K562 (cell line): ENCODE results near the gene NADSYN1. TPM values are rescaled to one million over a fixed set of nuclear protein-coding genes. Genes with fewer than 3 reads are reported as not detected.

Experiments
- ATAC-seq: fragments of 200-7000 bp; cut with Tn5 transposase; 3 replicates; pipeline ENCODE4 v1.9.1; 2020; ENCODE audit warnings: moderate library complexity
- BruUV-seq: library from RNA; stranded (reverse); fragments of 400-500 nt; replicated peaks from 2 replicates; lab custom pipeline; 2021; lab: Mats Ljungman, UMichigan
- CTCF ChIA-PET: fragments of 300-600 bp; formaldehyde crosslinking; extraction: SDS; loops from one replicate; lab custom pipeline; 2021; ENCODE audit warnings: low intra/inter-chr PET ratio; lab: Yijun Ruan, JAX
- POLR2A ChIA-PET: fragments of 300-600, 350-650 bp; sonication (Branson Sonifier 250); formaldehyde crosslinking; extraction: SDS; loops from one replicate; lab custom pipeline; 2021; ENCODE audit warnings: antibody characterized with exemption, inconsistent platforms; lab: Yijun Ruan, JAX
- DNase-seq, 4 experiments: peaks; one replicate each; pipeline versions ENCODE4 v3.0.0 to v3.0.0-alpha.2; 2011 to 2018; ENCODE audit warnings: low spot score in 3 of 4, mixed read lengths in 3 of 4; ENCODE audit errors: extremely low read depth in 1 of 4
- FAIRE-seq: peaks from 2 replicates; lab custom pipeline; 2011; peaks lifted over from hg19 to GRCh38; lab: Jason Lieb, UNC
- H2AFZ ChIP-seq: 2 replicates; pipeline ENCODE4 v1.6.0; 2011; ENCODE audit warnings: low read depth, low read length, control low read depth, inconsistent platforms
- H3K27ac ChIP-seq: fragments of 200-600 bp; 3 replicates; pipeline ENCODE4 v1.8.0; 2011; ENCODE audit warnings: low read depth, mild to moderate bottlenecking, control low read depth, inconsistent platforms, low read length, moderate library complexity, mixed read lengths; ENCODE audit errors: extremely low read depth
- H3K27me3 ChIP-seq, 2 experiments: fragments of 300-600 bp in 1 of 2; 2 replicates in 1 of 2; 3 replicates in 1 of 2; pipeline versions ENCODE4 v1.6.0 to v1.8.0; 2011; ENCODE audit warnings: inconsistent platforms in 2 of 2, low read length in 2 of 2, mild to moderate bottlenecking in 1 of 2, mixed read lengths in 1 of 2, moderate library complexity in 1 of 2; ENCODE audit not compliant: control insufficient read depth in 2 of 2, insufficient read depth in 2 of 2
- H3K36me3 ChIP-seq: fragments of 300-600 bp; 3 replicates; pipeline ENCODE4 v1.8.0; 2011; ENCODE audit warnings: mild to moderate bottlenecking, low read length, inconsistent platforms; ENCODE audit not compliant: control insufficient read depth, insufficient read depth
- H3K4me1 ChIP-seq, 2 experiments: fragments of 200-600 bp in 1 of 2; replicated peaks in 1 of 2; 2 replicates in 1 of 2; 3 replicates in 1 of 2; pipeline versions ENCODE4 v1.5.1 to v1.8.0; 2011; ENCODE audit warnings: inconsistent platforms in 2 of 2, low read length in 2 of 2, mild to moderate bottlenecking in 1 of 2, mixed read lengths in 1 of 2, moderate library complexity in 1 of 2; ENCODE audit not compliant: control insufficient read depth in 2 of 2, insufficient read depth in 2 of 2
- H3K4me2 ChIP-seq: 2 replicates; pipeline ENCODE4 v1.6.1; 2011; ENCODE audit warnings: low read length, control low read depth, inconsistent platforms, mixed read lengths; ENCODE audit not compliant: insufficient read depth
- H3K4me3 ChIP-seq: fragments of 200-600 bp; sonication (generic), shearing (Covaris generic); 2 replicates; pipeline ENCODE4 v1.5.1; 2016; ENCODE audit warnings: control low read depth, inconsistent platforms
- H3K79me2 ChIP-seq: fragments of 200-600 bp; 3 replicates; pipeline ENCODE4 v1.8.0; 2011; ENCODE audit warnings: low read length, inconsistent platforms; ENCODE audit not compliant: control insufficient read depth, insufficient read depth
- H3K9ac ChIP-seq, 2 experiments: 2 replicates each; pipeline versions ENCODE4 v1.6.0 to v1.6.1; 2011; ENCODE audit warnings: low read depth in 2 of 2, low read length in 2 of 2, control low read depth in 1 of 2, inconsistent platforms in 1 of 2, mild to moderate bottlenecking in 1 of 2, mixed read lengths in 1 of 2; ENCODE audit not compliant: insufficient read depth in 1 of 2
- H3K9me1 ChIP-seq: one replicate; pipeline ENCODE4 v1.6.0; 2011; ENCODE audit warnings: inconsistent platforms, mild to moderate bottlenecking, low read length, moderate library complexity; ENCODE audit not compliant: control insufficient read depth, insufficient read depth
- H3K9me3 ChIP-seq: replicated peaks from 2 replicates; pipeline ENCODE4 v1.5.1; 2011; ENCODE audit warnings: low read depth, low read length, inconsistent platforms; ENCODE audit not compliant: control insufficient read depth, insufficient read depth
- H4K20me1 ChIP-seq: replicated peaks from 2 replicates; pipeline ENCODE4 v1.6.1; 2011; ENCODE audit warnings: low read length, inconsistent platforms, mixed read lengths; ENCODE audit not compliant: control insufficient read depth, insufficient read depth
- BACH1 ChIP-seq: fragments of 200-800 bp; sonication (Bioruptor generic); IDR thresholded peaks from 2 replicates; pipeline ENCODE4 v1.6.1; 2016; ENCODE audit warnings: missing genetic modification characterization, missing compliant biosample characterization
- EGR1 ChIP-seq: fragments of 450-650 bp; conservative IDR thresholded peaks from 2 replicates; pipeline ENCODE4 v1.6.1; 2017; ENCODE audit warnings: mild to moderate bottlenecking
- GTF2E2 ChIP-seq: fragments of 200-800 bp; sonication (Bioruptor generic); IDR thresholded peaks from 2 replicates; pipeline ENCODE4 v1.6.1; 2016; ENCODE audit warnings: missing genetic modification characterization, missing compliant biosample characterization
- HNRNPLL ChIP-seq: fragments of 200-400 bp; formaldehyde crosslinking; IDR thresholded peaks from 2 replicates; pipeline ENCODE4 v1.6.1; 2017; ENCODE audit warnings: low read length, low read depth, mild to moderate bottlenecking; ENCODE audit not compliant: poor library complexity, severe bottlenecking
- IRF2 ChIP-seq: sonication (generic); formaldehyde crosslinking; IDR thresholded peaks from 2 replicates; pipeline ENCODE4 v1.8.1; 2022; ENCODE audit warnings: mild to moderate bottlenecking, missing genetic modification reagents
- MTA1 ChIP-seq: fragments of 450-650 bp; IDR thresholded peaks from 2 replicates; pipeline ENCODE4 v1.6.1; 2017; ENCODE audit warnings: borderline replicate concordance
- NR4A1 ChIP-seq, 2 experiments: fragments of 250-450 bp in 1 of 2; fragments of 450-650 bp in 1 of 2; sonication (Bioruptor Pico) in 1 of 2; IDR thresholded peaks; 2 replicates each; pipeline versions ENCODE4 v1.4.0 to v1.6.1; 2016 to 2020; ENCODE audit warnings: mild to moderate bottlenecking in 2 of 2, missing compliant biosample characterization in 1 of 2, missing genetic modification characterization in 1 of 2, moderate library complexity in 1 of 2
- PTBP1 ChIP-seq: fragments of 200-400 bp; formaldehyde crosslinking; IDR thresholded peaks from 2 replicates; pipeline ENCODE4 v1.6.1; 2017; ENCODE audit warnings: low read depth, low read length
- PURB ChIP-seq: sonication (generic); formaldehyde crosslinking; IDR thresholded peaks from 2 replicates; pipeline ENCODE4 v1.9.0; 2021; ENCODE audit warnings: low read depth, mild to moderate bottlenecking, missing genetic modification reagents
- RFX1 ChIP-seq: fragments of 450-650 bp; IDR thresholded peaks from 2 replicates; pipeline ENCODE4 v1.6.1; 2016; ENCODE audit warnings: mild to moderate bottlenecking, moderate library complexity
- RNF2 ChIP-seq: sonication (generic); IDR thresholded peaks from 2 replicates; pipeline ENCODE4 v1.6.1; 2016
- TAF7 ChIP-seq: fragments of 450-650 bp; IDR thresholded peaks from 2 replicates; pipeline ENCODE4 v1.6.1; 2016; ENCODE audit warnings: missing genetic modification characterization, missing compliant biosample characterization
- ZNF655 ChIP-seq: fragments of 250-450 bp; sonication (Bioruptor Pico); IDR thresholded peaks from 2 replicates; pipeline ENCODE4 v1.5.0; 2021
- WGBS: fragments of 100-300 bp; shearing (Covaris generic); methylation state at CpG from one replicate; pipeline ENCODE4 v1.1.6; 2016; ENCODE audit warnings: low coverage, mixed read lengths; ENCODE audit not compliant: insufficient coverage; ENCODE audit errors: missing lambda C conversion rate; 5-methylcytosine and 5-hydroxymethylcytosine counted together
- in situ Hi-C: fragments of 300-500 bp; cut with MboI; formaldehyde crosslinking; loops from 4 replicates; pipeline ENCODE4 v1.15.0; 2018; ENCODE audit warnings: inconsistent platforms, mixed read lengths
- intact Hi-C: fragments of 100-400 bp; cut with micrococcal nuclease; formaldehyde crosslinking; loops from 2 replicates; pipeline ENCODE4 v1.14.2; 2022
- polyA plus RNA-seq, 8 experiments: library from polyadenylated mRNA; depleted of rRNA in 4 of 8; stranded (reverse) in 5 of 8; unstranded in 3 of 8; fragments of >200 nt; fragmentation: Nextera tagmentation in 2 of 8; fragmentation: Illumina TruSeq in 1 of 8; extraction: Ambion mirVana in 2 of 8; extraction: Trizol in 1 of 8; gene quantifications; 2 replicates each; pipeline versions ENCODE4 v1.2.1 to v1.2.3, GENCODE V29; 2011 to 2014; ENCODE audit warnings: inconsistent platforms in 1 of 8, missing spikeins in 1 of 8
- total RNA-seq, 7 experiments: library from RNA; depleted of rRNA in 6 of 7; stranded (reverse); fragments of >200 nt in 6 of 7; fragmentation: Illumina TruSeq in 2 of 7; extraction: Trizol in 2 of 7; gene quantifications; 2 replicates each; pipeline versions ENCODE4 v1.2.1 to v1.2.3, GENCODE V29; 2011 to 2021; ENCODE audit warnings: low replicate concordance in 1 of 7
- TF ChIP-seq, protein P1 (sequence below): sonication (generic); formaldehyde crosslinking; IDR thresholded peaks from 2 replicates; pipeline ENCODE4 v1.8.0; 2023; ENCODE audit warnings: mild to moderate bottlenecking, missing genetic modification reagents

The NADSYN1 gene
- total and polyA plus RNA-seq, 9 of the 15 experiments (the other 6 are each of a cell fraction or from before 2014, with no cell fraction given) = 12.7 to 57.3 (median 42.1) TPM

DNA sequence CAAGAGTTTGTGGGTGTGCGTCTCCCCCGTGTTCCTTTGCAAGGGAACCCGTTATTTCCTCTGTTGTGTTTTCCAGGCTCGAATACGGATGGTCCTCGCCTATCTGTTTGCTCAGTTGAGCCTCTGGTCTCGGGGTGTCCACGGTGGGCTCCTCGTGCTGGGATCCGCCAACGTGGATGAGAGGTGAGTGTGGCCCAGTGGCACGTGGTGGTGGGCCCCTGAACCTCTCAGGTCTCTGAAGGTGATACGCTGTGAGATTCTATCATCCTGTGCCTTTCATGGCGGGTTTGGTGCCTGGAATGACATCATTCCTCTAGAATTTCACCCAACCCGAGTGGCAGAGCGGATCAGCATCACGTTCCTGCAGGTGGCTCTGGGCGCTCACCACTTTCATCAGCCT lies 32.5 kb downstream of the NADSYN1 start (continued):
- no peak for TF ChIP-seq ZNF655 (CRISPR knock-in tag)
- no peak for TF ChIP-seq RFX1
- no peak for TF ChIP-seq HNRNPLL
- TF ChIP-seq, protein P1, sequence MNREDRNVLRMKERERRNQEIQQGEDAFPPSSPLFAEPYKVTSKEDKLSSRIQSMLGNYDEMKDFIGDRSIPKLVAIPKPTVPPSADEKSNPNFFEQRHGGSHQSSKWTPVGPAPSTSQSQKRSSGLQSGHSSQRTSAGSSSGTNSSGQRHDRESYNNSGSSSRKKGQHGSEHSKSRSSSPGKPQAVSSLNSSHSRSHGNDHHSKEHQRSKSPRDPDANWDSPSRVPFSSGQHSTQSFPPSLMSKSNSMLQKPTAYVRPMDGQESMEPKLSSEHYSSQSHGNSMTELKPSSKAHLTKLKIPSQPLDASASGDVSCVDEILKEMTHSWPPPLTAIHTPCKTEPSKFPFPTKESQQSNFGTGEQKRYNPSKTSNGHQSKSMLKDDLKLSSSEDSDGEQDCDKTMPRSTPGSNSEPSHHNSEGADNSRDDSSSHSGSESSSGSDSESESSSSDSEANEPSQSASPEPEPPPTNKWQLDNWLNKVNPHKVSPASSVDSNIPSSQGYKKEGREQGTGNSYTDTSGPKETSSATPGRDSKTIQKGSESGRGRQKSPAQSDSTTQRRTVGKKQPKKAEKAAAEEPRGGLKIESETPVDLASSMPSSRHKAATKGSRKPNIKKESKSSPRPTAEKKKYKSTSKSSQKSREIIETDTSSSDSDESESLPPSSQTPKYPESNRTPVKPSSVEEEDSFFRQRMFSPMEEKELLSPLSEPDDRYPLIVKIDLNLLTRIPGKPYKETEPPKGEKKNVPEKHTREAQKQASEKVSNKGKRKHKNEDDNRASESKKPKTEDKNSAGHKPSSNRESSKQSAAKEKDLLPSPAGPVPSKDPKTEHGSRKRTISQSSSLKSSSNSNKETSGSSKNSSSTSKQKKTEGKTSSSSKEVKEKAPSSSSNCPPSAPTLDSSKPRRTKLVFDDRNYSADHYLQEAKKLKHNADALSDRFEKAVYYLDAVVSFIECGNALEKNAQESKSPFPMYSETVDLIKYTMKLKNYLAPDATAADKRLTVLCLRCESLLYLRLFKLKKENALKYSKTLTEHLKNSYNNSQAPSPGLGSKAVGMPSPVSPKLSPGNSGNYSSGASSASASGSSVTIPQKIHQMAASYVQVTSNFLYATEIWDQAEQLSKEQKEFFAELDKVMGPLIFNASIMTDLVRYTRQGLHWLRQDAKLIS (CRISPR knock-in tag) = no peak
- no peak for TF ChIP-seq PTBP1

- ATAC-seq (no peak), DNase-seq (no peak), FAIRE-seq (no peak)
- ChIA-PET POLR2A (no interaction called here), CTCF (no interaction called here)
- intact Hi-C loops = no loop called here
- Histone ChIP-seq H3K9me3 (no peaks in the 10 kb centered on the region), H3K4me2 (no peak overlapping the region), H3K27me3 (no peaks in the 10 kb centered on the region), H3K4me3 (no peak overlapping the region), H3K27ac (no peak overlapping the region), H3K79me2 (no peaks in the 10 kb centered on the region), H3K9ac (no peak overlapping the region), H2AFZ (no peak overlapping the region), H4K20me1 (no peaks in the 10 kb centered on the region), H3K9me1 (no peaks in the 10 kb centered on the region), H3K4me1 (peaks cover 6 to 11% of the 10 kb centered on the region in 2 experiments; a peak in 4 of 5 replicates), H3K36me3 (peaks cover 55% of the 10 kb centered on the region; the same call in 2 of the 3 replicates)
- in situ Hi-C loops = no loop called here
- no TSS peak for BruUV-seq
- TF ChIP-seq GTF2E2 (no peak), PURB (CRISPR knock-in tag) (no peak), MTA1 (no peak), RNF2 (no peak), IRF2 (CRISPR knock-in tag) (no peak), TAF7 (tag) (no peak), BACH1 (no peak), EGR1 (0 out of 2 replicates have a peak, but pooled peaks have one; percentile 17), NR4A1 (CRISPR knock-in tag; IDR thresholded peaks at IDR 0.05) (no peak), NR4A1 (tag; IDR thresholded peaks at IDR 0.05) (no peak)
- WGBS = 75% methylated on average over 1 of the region's 1 CpG
Measured at GRCh38 chr11:71486320-71486719, 33.3 kb downstream of the NADSYN1 start.
